HCT116 (cell line): ENCODE measurements around the gene TOX4. TPM values are rescaled to one million over a fixed set of nuclear protein-coding genes. Genes with fewer than 3 reads are reported as not detected.

Source experiments
- ATAC-seq: fragments of 200-7000 bp; cut with Tn5 transposase; 2 replicates; pipeline ENCODE4 v1.9.1; 2020; ENCODE audit warnings: mild to moderate bottlenecking, moderate library complexity
- BruUV-seq: library from RNA; stranded (reverse); fragments of 400-500 nt; replicated peaks from 2 replicates; lab custom pipeline; 2021; lab: Mats Ljungman, UMichigan
- CTCF ChIA-PET: fragments of 300-600 bp; sonication (Branson Sonifier 250); formaldehyde crosslinking; loops from one replicate; lab custom pipeline; 2021; ENCODE audit warnings: antibody characterized with exemption; lab: Charles Lee
- POLR2A ChIA-PET: fragments of 300-600, 350-600 bp; sonication (Branson Sonifier 250); formaldehyde crosslinking; loops from one replicate; lab custom pipeline; 2021; ENCODE audit warnings: antibody characterized with exemption; lab: Charles Lee
- RAD21 ChIA-PET, 2 experiments: fragments of 300-600 bp; sonication (Branson Sonifier 250); formaldehyde crosslinking; loops; one replicate each; lab custom pipeline; 2023; ENCODE audit warnings: low total read pairs in 2 of 2; ENCODE audit not compliant: uncharacterized antibody in 2 of 2, unreplicated experiment in 2 of 2, low non-redundant PET in 1 of 2; lab: Charles Lee
- DNase-seq: peaks from one replicate; pipeline ENCODE4 v3.0.0-alpha.2; 2010; ENCODE audit warnings: low read depth, low spot score
- H2AFZ ChIP-seq: fragments of 200-600 bp; shearing (Covaris generic), sonication (generic); 2 replicates; pipeline ENCODE4 v1.6.1; 2017; ENCODE audit warnings: low read depth, mixed run types, mixed read lengths, antibody characterized with exemption, low read length; ENCODE audit not compliant: poor library complexity, severe bottlenecking
- H3K27ac ChIP-seq: 2 replicates; pipeline ENCODE4 v1.5.1; 2012; ENCODE audit warnings: low read depth, low read length
- H3K27me3 ChIP-seq: fragments of 200-600 bp; sonication (generic); 2 replicates; pipeline ENCODE4 v1.6.1; 2016; ENCODE audit warnings: mixed run types, low read length, mixed read lengths; ENCODE audit not compliant: insufficient read depth
- H3K36me3 ChIP-seq, 2 experiments: fragments of 200-500 bp in 1 of 2; fragments of 200-600 bp in 1 of 2; sonication (Bioruptor generic) in 1 of 2; sonication (generic) in 1 of 2; 2 replicates each; pipeline versions ENCODE4 v1.5.1 to v1.6.1; 2014 to 2016; ENCODE audit warnings: low read length in 2 of 2, inconsistent platforms in 1 of 2, mixed read lengths in 1 of 2, mixed run types in 1 of 2; ENCODE audit not compliant: insufficient read depth in 2 of 2, control insufficient read depth in 1 of 2
- H3K4me1 ChIP-seq, 2 experiments: fragments of 200-600 bp in 1 of 2; sonication (generic) in 1 of 2; 2 replicates each; pipeline versions ENCODE4 v1.5.1 to v1.6.1; 2012 to 2017; ENCODE audit warnings: low read length in 2 of 2, inconsistent platforms in 1 of 2, mild to moderate bottlenecking in 1 of 2, mixed read lengths in 1 of 2, mixed run types in 1 of 2, moderate library complexity in 1 of 2; ENCODE audit not compliant: insufficient read depth in 2 of 2, control insufficient read depth in 1 of 2
- H3K4me2 ChIP-seq: fragments of 200-600 bp; sonication (generic); 2 replicates; pipeline ENCODE4 v1.6.1; 2017; ENCODE audit warnings: mixed run types, low read length, mixed read lengths
- H3K4me3 ChIP-seq, 2 experiments: fragments of 200-600 bp in 1 of 2; sonication (generic) in 1 of 2; replicated peaks in 1 of 2; 2 replicates each; pipeline ENCODE4 v1.5.1; 2011 to 2016; ENCODE audit warnings: low read length in 2 of 2, control low read depth in 1 of 2, low read depth in 1 of 2, mild to moderate bottlenecking in 1 of 2, mixed read lengths in 1 of 2, mixed run types in 1 of 2
- H3K79me2 ChIP-seq: fragments of 200-600 bp; sonication (generic); 2 replicates; pipeline ENCODE4 v1.6.1; 2017; ENCODE audit warnings: mild to moderate bottlenecking, mixed run types, low read length, moderate library complexity, mixed read lengths; ENCODE audit not compliant: insufficient read depth
- H3K9ac ChIP-seq: fragments of 200-600 bp; sonication (generic); 2 replicates; pipeline ENCODE4 v1.6.1; 2016; ENCODE audit warnings: low read length, mixed read lengths
- H3K9me2 ChIP-seq: fragments of 200-600 bp; sonication (generic), shearing (Covaris generic); 2 replicates; pipeline ENCODE4 v1.6.1; 2017; ENCODE audit warnings: mixed run types, mild to moderate bottlenecking, moderate library complexity; ENCODE audit not compliant: insufficient read depth
- H3K9me3 ChIP-seq, 2 experiments: fragments of 200-500 bp in 1 of 2; fragments of 200-600 bp in 1 of 2; sonication (Bioruptor generic) in 1 of 2; sonication (generic) in 1 of 2; 2 replicates each; pipeline ENCODE4 v1.6.1; 2014 to 2017; ENCODE audit warnings: low read length in 2 of 2, mixed read lengths in 2 of 2, inconsistent platforms in 1 of 2, low read depth in 1 of 2, mild to moderate bottlenecking in 1 of 2, mixed run types in 1 of 2, moderate library complexity in 1 of 2; ENCODE audit not compliant: control insufficient read depth in 1 of 2, insufficient read depth in 1 of 2
- H4K20me1 ChIP-seq: fragments of 200-600 bp; sonication (generic), shearing (Covaris generic); 2 replicates; pipeline ENCODE4 v1.6.1; 2017; ENCODE audit warnings: mixed run types, mild to moderate bottlenecking, moderate library complexity; ENCODE audit not compliant: insufficient read depth
- CBX3 ChIP-seq: IDR thresholded peaks from 2 replicates; pipeline ENCODE4 v1.6.1; 2012; ENCODE audit warnings: low read depth
- CEBPB ChIP-seq: IDR thresholded peaks from 2 replicates; pipeline ENCODE4 v1.6.1; 2012; ENCODE audit warnings: low read depth
- EGR1 ChIP-seq: IDR thresholded peaks from 2 replicates; pipeline ENCODE4 v1.6.1; 2012; ENCODE audit warnings: low read depth
- ELF1 ChIP-seq: IDR thresholded peaks from 2 replicates; pipeline ENCODE4 v1.6.1; 2012; ENCODE audit warnings: low read depth, borderline replicate concordance
- POLR2A ChIP-seq: IDR thresholded peaks from 2 replicates; pipeline ENCODE4 v1.7.0; 2011; ENCODE audit warnings: borderline replicate concordance; ENCODE audit not compliant: insufficient read depth, insufficient read length; ENCODE audit errors: extremely low read depth
- POLR2AphosphoS5 ChIP-seq: IDR thresholded peaks from 2 replicates; pipeline ENCODE4 v1.6.1; 2011; ENCODE audit warnings: mild to moderate bottlenecking, low read depth, low read length, moderate library complexity
- SIN3A ChIP-seq: IDR thresholded peaks from 2 replicates; pipeline ENCODE4 v1.6.1; 2012; ENCODE audit warnings: low read depth
- SP1 ChIP-seq: IDR thresholded peaks from 2 replicates; pipeline ENCODE4 v1.6.1; 2012; ENCODE audit warnings: low read depth
- SRF ChIP-seq: IDR thresholded peaks from 2 replicates; pipeline ENCODE4 v1.6.1; 2012; ENCODE audit warnings: low read depth
- YY1 ChIP-seq: IDR thresholded peaks from 2 replicates; pipeline ENCODE4 v1.6.1; 2011; ENCODE audit warnings: low read length, low read depth, moderate library complexity, mild to moderate bottlenecking; ENCODE audit not compliant: insufficient replicate concordance; ENCODE audit errors: extremely low read depth
- ZFX ChIP-seq: fragments of 450-650 bp; IDR thresholded peaks from 2 replicates; pipeline ENCODE4 v1.6.1; 2017
- intact Hi-C: fragments of 100-400 bp; cut with micrococcal nuclease; formaldehyde crosslinking; loops from 2 replicates; pipeline ENCODE4 v1.10.0; 2022
- total RNA-seq: library from RNA; stranded (reverse); gene quantifications from one replicate; pipeline ENCODE4 v1.2.1, GENCODE V29; 2021; ENCODE audit not compliant: unreplicated experiment
- TF ChIP-seq, protein P1 (sequence below): IDR thresholded peaks from 2 replicates; pipeline ENCODE4 v1.6.1; 2012; ENCODE audit warnings: low read depth
- TF ChIP-seq, protein P2 (sequence below), 3 experiments: fragments of 200-600 bp in 1 of 3; sonication (generic) in 1 of 3; IDR thresholded peaks in 2 of 3; conservative IDR thresholded peaks in 1 of 3; 2 replicates each; pipeline ENCODE4 v1.5.1; 2012 to 2017; ENCODE audit warnings: low read depth in 2 of 3, low read length in 2 of 3, antibody characterized with exemption in 1 of 3, borderline replicate concordance in 1 of 3, control low read depth in 1 of 3, mild to moderate bottlenecking in 1 of 3, mixed read lengths in 1 of 3, mixed run types in 1 of 3, moderate library complexity in 1 of 3; ENCODE audit not compliant: insufficient read depth in 1 of 3
- TF ChIP-seq, protein P3 (sequence below): IDR thresholded peaks from 2 replicates; pipeline ENCODE4 v1.6.1; 2011; ENCODE audit warnings: mild to moderate bottlenecking, low read length, moderate library complexity; ENCODE audit not compliant: insufficient replicate concordance; ENCODE audit errors: extremely low read depth
- TF ChIP-seq, protein P4 (sequence below): IDR thresholded peaks from 2 replicates; pipeline ENCODE4 v1.6.1; 2012
- TF ChIP-seq, protein P5 (sequence below): IDR thresholded peaks from 2 replicates; pipeline ENCODE4 v1.6.1; 2012

TOX4 gene
- total RNA-seq, 1 experiment from 2014 or later = 58.5 TPM

DNA sequence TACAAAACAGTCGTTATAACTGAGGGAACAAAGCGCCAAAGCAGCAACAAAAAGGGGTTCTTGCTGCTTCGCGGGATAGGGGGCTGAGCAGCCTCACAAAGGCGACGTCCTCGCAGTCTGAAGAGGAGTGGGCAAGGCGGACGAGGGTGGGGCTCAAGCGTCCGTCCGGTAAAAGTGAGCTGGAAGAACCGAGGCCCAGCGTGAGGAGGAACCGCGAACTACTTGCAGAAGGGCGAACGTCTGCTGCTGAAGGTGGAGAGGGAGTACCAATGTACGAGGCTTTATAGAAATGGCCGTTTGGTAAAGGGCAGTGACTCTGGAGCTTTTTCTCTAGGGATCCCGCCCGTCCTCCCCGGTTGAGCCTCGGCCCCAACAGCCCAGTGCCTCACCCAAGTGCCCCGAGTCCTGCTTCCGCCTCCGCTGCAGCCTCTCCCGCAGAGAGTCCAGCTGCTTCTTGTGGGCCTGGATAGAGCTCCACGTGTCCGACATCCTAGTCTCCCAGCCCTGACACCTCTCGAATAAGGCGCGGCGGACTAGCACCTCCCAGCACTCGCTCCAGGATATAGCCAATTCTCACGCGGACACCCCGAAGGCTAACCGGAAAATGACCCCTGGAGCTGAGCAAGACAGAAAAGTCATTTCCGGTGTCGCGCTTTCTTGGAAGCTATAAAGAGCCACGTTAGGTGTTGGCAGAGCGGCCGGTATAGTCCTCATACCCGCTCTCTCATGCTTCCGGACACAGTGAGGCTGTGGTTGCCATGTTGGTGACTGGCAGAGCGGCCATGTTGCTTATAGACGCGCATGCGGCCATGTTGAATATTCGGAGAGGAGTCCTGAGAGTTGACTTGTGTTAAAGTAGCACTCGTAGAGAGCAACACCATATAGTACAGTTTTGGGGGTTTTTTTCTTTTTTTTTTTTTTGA lies 34.0 kb downstream of the TOX4 start, which contains the start of gene METTL3:
Gene METTL3 (minus strand): TSS at position 606 of the 923 bp plus-strand sequence. CDS start 117 bp downstream, at position 489.
- Histone ChIP-seq H2AFZ (no peak within 1 kb of the TSS), H3K4me1 (peaks cover 8 to 15% of the 10 kb centered on the region in 2 experiments; a peak in 3 of 4 replicates)
- POLR2A ChIA-PET = interaction anchor here (0.6 to 1.4 kb wide), 10 partner anchors 10 to 319 kb away, joined by 3 to 6 read pairs (median 3); partner anchors contain the start of gene CHD8

More for the DNA sequence above, 34.0 kb downstream of the TOX4 start, which contains the start of gene METTL3:
- Histone ChIP-seq H4K20me1 (no peaks in the 10 kb centered on the region), H3K9me3 (no peaks in the 10 kb centered on the region), H3K9me2 (no peaks in the 10 kb centered on the region), H3K27me3 (no peaks in the 10 kb centered on the region), H3K27ac (peak within 1 kb of the TSS; percentile 87), H3K9ac (peak within 1 kb of the TSS; percentile 84), H3K4me2 (peak within 1 kb of the TSS; percentile 96), H3K36me3 (peaks cover 8 to 10% of the 10 kb centered on the region in 2 experiments; a peak in 3 of 4 replicates), H3K4me3 (peak within 1 kb of the TSS; percentile 72 to 84), H3K79me2 (peaks cover 52% of the 10 kb centered on the region)
- ChIA-PET CTCF (interaction anchor here (1.0 to 4.5 kb wide), 3 partner anchors 12 to 46 kb away, joined by 3 to 30 read pairs (median 3); no protein-coding TSS in a partner anchor), RAD21 (interaction anchor here in 1 of 2 experiments (1.1 kb wide), 1 partner anchor 55 kb away, joined by 5 read pairs; the partner anchor contains the start of gene CHD8)
- TSS peak; percentile 77 for BruUV-seq
- intact Hi-C loops = loop anchor here (2.0 kb wide), 1 partner anchor 34 kb away; the partner anchor contains the start of genes RAB2B and TOX4
- peak; percentile 99 for DNase-seq
- peak; percentile 98 for ATAC-seq
- peak; percentile 84 for TF ChIP-seq POLR2AphosphoS5
- TF ChIP-seq, protein P1, sequence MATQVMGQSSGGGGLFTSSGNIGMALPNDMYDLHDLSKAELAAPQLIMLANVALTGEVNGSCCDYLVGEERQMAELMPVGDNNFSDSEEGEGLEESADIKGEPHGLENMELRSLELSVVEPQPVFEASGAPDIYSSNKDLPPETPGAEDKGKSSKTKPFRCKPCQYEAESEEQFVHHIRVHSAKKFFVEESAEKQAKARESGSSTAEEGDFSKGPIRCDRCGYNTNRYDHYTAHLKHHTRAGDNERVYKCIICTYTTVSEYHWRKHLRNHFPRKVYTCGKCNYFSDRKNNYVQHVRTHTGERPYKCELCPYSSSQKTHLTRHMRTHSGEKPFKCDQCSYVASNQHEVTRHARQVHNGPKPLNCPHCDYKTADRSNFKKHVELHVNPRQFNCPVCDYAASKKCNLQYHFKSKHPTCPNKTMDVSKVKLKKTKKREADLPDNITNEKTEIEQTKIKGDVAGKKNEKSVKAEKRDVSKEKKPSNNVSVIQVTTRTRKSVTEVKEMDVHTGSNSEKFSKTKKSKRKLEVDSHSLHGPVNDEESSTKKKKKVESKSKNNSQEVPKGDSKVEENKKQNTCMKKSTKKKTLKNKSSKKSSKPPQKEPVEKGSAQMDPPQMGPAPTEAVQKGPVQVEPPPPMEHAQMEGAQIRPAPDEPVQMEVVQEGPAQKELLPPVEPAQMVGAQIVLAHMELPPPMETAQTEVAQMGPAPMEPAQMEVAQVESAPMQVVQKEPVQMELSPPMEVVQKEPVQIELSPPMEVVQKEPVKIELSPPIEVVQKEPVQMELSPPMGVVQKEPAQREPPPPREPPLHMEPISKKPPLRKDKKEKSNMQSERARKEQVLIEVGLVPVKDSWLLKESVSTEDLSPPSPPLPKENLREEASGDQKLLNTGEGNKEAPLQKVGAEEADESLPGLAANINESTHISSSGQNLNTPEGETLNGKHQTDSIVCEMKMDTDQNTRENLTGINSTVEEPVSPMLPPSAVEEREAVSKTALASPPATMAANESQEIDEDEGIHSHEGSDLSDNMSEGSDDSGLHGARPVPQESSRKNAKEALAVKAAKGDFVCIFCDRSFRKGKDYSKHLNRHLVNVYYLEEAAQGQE = no peak
- TF ChIP-seq, protein P2, sequence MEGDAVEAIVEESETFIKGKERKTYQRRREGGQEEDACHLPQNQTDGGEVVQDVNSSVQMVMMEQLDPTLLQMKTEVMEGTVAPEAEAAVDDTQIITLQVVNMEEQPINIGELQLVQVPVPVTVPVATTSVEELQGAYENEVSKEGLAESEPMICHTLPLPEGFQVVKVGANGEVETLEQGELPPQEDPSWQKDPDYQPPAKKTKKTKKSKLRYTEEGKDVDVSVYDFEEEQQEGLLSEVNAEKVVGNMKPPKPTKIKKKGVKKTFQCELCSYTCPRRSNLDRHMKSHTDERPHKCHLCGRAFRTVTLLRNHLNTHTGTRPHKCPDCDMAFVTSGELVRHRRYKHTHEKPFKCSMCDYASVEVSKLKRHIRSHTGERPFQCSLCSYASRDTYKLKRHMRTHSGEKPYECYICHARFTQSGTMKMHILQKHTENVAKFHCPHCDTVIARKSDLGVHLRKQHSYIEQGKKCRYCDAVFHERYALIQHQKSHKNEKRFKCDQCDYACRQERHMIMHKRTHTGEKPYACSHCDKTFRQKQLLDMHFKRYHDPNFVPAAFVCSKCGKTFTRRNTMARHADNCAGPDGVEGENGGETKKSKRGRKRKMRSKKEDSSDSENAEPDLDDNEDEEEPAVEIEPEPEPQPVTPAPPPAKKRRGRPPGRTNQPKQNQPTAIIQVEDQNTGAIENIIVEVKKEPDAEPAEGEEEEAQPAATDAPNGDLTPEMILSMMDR (IDR thresholded peaks at IDR 0.05 in 2 of 3, conservative IDR thresholded peaks at IDR 0.05 in 1 of 3; ENCODE audit: borderline replicate concordance in 1 of 3, insufficient read depth in 1 of 3, low read depth in 2 of 3, low read length in 2 of 3) = no peak
- peak; percentile 63; the same call in 1 of the 2 replicates for TF ChIP-seq ZFX
- peak; percentile 41; the same call in 1 of the 2 replicates for TF ChIP-seq SP1
- TF ChIP-seq, protein P3, sequence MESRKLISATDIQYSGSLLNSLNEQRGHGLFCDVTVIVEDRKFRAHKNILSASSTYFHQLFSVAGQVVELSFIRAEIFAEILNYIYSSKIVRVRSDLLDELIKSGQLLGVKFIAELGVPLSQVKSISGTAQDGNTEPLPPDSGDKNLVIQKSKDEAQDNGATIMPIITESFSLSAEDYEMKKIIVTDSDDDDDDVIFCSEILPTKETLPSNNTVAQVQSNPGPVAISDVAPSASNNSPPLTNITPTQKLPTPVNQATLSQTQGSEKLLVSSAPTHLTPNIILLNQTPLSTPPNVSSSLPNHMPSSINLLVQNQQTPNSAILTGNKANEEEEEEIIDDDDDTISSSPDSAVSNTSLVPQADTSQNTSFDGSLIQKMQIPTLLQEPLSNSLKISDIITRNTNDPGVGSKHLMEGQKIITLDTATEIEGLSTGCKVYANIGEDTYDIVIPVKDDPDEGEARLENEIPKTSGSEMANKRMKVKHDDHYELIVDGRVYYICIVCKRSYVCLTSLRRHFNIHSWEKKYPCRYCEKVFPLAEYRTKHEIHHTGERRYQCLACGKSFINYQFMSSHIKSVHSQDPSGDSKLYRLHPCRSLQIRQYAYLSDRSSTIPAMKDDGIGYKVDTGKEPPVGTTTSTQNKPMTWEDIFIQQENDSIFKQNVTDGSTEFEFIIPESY = peak; percentile 83
- TF ChIP-seq ELF1 = peak; percentile 65
- TF ChIP-seq, protein P4, sequence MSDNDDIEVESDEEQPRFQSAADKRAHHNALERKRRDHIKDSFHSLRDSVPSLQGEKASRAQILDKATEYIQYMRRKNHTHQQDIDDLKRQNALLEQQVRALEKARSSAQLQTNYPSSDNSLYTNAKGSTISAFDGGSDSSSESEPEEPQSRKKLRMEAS = peak; percentile 96
- peak; percentile 65 for TF ChIP-seq POLR2A
- peak; percentile 32; the same call in 1 of the 2 replicates for TF ChIP-seq CBX3
- TF ChIP-seq, protein P5, sequence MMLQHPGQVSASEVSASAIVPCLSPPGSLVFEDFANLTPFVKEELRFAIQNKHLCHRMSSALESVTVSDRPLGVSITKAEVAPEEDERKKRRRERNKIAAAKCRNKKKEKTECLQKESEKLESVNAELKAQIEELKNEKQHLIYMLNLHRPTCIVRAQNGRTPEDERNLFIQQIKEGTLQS = no peak
- TF ChIP-seq SIN3A = peak; percentile 93
- no peak for TF ChIP-seq SRF
- TF ChIP-seq EGR1 = peak; percentile 99
- no peak for TF ChIP-seq CEBPB
- peak; percentile 100 for TF ChIP-seq YY1
